Esophagus squamous epithelium (tissue), 4 donors: ENCODE measurements around the gene SIX6.

ENCODE experiments used
- CTCF ChIP-seq, 6 experiments: fragments of 450-650 bp in 4 of 6; fragments of 200-600 bp in 2 of 6; sonication (generic) in 2 of 6; IDR thresholded peaks; one replicate each; pipeline ENCODE4 v1.5.1; 2016 to 2019; ENCODE audit warnings: antibody characterized with exemption in 6 of 6, mild to moderate bottlenecking in 4 of 6, moderate library complexity in 4 of 6
- POLR2A ChIP-seq, 4 donors: fragments of 450-650 bp; IDR thresholded peaks; one replicate each; pipeline ENCODE4 v1.6.1; 2017; ENCODE audit warnings: antibody characterized with exemption in 4 of 4, mild to moderate bottlenecking in 4 of 4, moderate library complexity in 3 of 4

DNA sequence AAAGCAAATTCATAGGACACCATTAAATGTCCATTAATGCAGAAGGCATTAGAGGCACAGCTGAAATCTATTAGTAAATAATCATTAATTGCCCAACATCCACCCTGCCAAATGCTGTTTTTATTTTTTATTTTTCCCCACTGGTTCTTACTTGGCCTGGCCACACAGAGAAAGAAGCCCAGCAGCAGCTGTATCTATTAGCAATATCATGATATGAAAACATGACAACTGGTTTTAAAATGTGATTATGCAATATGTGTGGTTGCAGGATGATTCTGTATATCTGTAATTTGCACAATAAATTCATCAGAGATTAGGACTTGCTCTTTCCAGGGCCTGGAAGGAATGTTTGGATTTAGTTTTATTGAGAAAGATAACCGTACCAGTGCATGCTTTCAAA, 44.9 kb downstream of the SIX6 start:
- TF ChIP-seq CTCF (IDR thresholded peaks at IDR 0.05) = no peak
- TF ChIP-seq POLR2A (IDR thresholded peaks at IDR 0.05) = no peak
